Limb (tissue), 2 donors: Measurements from ENCODE around the gene NOMO2.
A peak's percentile ranks its signal among the peaks of the same experiment; 100 is the strongest.
"Not testable (repeated sequence)": the region's sequence is repeated elsewhere in the genome, so short reads cannot be mapped to it uniquely, and the experiment has no call there.

Experiments used
- DNase-seq, 2 donors: peaks; one replicate each; pipeline ENCODE4 v3.0.0-alpha.2; 2016; ENCODE audit errors: extremely low spot score in 2 of 2

The NOMO2 gene, protein sequence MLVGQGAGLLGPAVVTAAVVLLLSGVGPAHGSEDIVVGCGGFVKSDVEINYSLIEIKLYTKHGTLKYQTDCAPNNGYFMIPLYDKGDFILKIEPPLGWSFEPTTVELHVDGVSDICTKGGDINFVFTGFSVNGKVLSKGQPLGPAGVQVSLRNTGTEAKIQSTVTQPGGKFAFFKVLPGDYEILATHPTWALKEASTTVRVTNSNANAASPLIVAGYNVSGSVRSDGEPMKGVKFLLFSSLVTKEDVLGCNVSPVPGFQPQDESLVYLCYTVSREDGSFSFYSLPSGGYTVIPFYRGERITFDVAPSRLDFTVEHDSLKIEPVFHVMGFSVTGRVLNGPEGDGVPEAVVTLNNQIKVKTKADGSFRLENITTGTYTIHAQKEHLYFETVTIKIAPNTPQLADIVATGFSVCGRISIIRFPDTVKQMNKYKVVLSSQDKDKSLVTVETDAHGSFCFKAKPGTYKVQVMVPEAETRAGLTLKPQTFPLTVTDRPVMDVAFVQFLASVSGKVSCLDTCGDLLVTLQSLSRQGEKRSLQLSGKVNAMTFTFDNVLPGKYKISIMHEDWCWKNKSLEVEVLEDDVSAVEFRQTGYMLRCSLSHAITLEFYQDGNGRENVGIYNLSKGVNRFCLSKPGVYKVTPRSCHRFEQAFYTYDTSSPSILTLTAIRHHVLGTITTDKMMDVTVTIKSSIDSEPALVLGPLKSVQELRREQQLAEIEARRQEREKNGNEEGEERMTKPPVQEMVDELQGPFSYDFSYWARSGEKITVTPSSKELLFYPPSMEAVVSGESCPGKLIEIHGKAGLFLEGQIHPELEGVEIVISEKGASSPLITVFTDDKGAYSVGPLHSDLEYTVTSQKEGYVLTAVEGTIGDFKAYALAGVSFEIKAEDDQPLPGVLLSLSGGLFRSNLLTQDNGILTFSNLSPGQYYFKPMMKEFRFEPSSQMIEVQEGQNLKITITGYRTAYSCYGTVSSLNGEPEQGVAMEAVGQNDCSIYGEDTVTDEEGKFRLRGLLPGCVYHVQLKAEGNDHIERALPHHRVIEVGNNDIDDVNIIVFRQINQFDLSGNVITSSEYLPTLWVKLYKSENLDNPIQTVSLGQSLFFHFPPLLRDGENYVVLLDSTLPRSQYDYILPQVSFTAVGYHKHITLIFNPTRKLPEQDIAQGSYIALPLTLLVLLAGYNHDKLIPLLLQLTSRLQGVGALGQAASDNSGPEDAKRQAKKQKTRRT

DNA sequence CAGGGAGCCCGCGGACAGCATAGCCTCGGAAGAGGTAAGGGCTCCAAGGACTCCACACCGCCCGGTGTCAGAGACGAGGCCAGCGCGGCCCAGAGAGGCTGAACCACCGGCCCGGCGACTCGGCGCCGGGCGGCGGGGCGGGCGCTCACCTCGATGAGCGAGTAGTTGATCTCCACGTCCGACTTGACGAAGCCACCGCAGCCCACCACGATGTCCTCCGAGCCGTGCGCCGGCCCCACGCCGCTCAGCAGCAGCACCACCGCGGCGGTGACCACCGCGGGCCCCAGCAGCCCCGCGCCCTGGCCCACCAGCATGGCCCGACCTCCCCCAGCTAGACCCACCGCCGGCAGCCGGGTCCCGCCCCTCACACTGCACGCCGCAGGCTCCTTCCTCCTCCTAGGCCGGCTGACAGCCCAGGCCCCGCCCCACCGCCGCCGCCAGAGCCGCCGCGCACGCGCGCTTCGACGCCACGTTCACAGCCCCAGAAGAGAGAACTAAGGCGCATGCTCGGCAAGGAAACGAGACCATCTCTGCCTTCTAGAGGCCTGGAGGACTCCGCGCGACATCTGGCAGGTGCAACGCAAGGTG lies at the start of gene NOMO2:
TSS of gene NOMO2 (minus strand) at position 371 of the 588 bp plus-strand sequence. CDS start at position 314, 57 bp downstream.
- DNase-seq: peak in 1 of 2 donors; percentile 45

DNA sequence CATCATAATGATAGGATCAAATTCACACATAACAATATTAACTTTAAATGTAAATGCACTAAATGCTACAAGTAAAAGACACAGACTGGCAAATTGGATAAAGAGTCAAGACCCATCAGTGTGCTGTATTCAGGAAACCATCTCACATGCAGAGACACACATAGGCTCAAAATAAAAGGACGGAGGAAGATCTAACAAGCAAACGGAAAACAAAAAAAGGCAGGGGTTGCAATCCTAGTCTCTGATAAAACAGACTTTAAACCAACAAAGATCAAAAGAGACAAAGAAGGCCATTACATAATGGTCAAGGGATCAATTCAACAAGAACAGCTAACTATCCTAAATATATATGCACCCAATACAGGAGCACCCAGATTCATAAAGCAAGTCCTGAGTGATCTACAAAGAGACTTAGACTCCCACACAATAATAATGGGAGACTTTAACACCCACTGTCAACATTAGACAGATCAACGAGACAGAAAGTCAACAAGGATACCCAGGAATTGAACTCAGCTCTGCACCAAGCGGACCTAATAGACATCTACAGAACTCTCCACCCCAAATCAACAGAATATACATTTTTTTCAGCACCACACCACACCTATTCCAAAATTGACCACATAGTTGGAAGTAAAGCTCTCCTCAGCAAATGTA lies 48.4 kb upstream of the NOMO2 start:
- not testable (repeated sequence) for DNase-seq

DNA sequence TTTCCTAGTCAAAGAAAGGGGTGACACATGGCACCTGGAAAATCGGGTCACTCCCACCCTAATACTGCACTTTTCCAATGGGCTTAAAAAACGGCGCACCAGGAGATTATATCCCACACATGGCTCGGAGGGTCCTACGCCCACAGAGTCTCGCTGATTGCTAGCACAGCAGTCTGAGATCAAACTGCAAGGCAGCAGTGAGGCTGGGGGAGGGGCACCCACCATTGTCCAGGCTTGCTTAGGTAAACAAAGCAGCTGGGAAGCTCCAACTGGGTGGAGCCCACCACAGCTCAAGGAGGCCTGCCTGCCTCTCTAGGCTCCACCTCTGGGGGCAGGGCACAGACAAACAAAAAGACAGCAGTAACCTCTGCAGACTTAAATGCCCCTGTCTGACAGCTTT lies 46.4 kb upstream of the NOMO2 start:
- DNase-seq: not testable (repeated sequence)

DNA sequence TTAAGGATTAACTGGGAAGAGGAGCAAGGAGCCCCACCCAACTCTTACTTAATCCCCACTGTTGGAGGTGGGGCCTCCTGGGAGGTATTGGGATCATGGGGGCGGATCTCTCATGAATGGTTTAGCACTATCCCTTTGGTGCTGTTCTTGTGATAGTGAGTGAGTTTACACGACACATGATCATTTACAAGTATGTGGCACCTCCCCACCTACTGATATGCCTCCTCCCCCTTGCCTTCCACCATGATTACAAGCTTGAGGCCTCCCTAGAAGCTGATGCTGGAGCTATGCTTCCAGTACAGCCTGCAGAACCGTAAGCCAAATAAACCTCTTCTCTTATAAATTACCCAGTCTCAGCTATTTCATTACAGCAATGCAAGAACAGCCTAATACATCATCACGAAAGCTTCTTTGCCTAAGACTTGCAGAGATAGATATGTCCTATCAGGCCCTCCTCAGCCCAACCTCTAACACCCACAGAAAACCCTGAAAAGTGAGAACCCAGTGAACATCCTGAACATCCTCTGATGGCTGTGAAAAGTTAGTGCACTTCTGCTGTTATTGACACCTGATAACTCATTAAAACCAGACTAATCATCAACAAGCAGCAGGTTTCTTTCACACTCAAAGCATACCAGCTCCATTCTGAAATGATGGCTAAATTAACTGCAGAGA lies 41.8 kb upstream of the NOMO2 start:
- not testable (repeated sequence) for DNase-seq

DNA sequence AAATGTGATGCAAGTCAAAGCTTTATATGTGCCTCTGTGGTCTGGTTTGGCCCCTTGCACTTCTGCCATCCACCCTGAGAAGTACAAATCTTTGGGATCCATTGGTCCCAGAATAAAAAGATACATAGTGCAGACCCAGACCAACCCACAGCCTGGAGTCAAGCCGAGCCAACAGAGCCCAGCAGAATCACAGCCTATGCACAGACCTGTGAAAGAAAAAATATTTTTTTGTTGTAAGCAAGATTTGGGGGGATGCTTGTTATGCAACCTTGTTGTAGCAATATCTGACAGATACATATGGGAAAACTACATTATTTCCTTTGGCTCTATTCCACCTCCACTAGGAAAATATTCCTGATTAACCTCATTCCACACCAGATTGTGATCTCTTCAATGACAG lies 36.7 kb upstream of the NOMO2 start:
- not testable (repeated sequence) for DNase-seq

DNA sequence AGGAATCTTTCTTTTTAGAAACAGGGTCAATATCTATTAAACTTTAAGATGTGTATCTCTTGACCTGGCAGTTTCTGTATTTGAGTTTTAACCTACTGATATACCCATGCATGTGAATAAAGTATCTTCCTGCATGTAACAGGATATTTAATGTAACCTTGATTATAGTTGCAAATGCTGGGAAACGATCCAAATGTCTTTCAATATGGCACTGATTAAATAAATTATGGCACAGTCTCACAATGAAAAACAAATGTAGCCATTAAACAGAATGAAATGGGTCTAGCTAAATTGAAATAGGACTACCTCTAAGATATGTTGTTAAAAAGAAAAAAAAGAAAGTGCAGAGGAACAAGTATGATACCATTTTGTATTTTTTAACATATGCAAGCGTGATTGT lies 35.8 kb upstream of the NOMO2 start:
- not testable (repeated sequence) for DNase-seq

DNA sequence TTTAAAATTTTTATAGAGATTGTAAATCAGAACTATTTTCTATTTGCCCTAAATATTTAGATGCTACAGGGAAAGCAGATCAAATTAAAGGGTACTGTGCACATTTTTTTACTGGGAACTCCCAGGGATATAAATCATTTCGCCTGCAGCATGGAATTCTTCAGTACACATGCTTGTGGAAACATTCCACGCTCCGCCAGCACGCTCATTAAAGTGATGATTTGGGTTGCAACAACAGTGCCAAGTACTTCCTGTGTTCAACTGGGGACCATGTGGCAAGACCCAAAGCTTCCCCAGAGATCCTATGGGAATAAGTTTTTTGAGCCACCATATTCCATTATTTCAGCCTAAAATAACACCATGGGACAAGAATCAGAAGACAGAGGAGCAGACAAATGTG lies 35.4 kb upstream of the NOMO2 start:
- DNase-seq: peak; percentile 2 to 26

DNA sequence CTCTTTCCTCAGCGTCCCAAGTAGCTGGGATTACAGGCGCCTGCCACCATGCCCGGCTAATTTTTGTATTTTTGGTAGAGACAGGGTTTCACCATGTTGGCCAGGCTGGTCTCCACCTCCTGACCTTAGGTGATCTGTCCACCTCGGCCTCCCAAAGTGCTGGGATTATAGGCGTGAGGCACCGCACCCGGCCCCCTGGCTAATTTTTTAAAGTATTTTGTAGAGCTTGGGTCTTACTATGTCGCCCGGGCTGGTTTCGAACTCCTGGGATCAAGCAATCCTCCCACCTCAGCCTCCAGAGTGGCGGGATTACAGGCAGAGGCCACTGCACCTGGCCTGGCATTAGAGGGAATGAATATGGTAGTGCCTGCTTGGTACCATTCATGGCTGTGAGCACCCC lies 33.9 kb upstream of the NOMO2 start:
- not testable (repeated sequence) for DNase-seq

DNA sequence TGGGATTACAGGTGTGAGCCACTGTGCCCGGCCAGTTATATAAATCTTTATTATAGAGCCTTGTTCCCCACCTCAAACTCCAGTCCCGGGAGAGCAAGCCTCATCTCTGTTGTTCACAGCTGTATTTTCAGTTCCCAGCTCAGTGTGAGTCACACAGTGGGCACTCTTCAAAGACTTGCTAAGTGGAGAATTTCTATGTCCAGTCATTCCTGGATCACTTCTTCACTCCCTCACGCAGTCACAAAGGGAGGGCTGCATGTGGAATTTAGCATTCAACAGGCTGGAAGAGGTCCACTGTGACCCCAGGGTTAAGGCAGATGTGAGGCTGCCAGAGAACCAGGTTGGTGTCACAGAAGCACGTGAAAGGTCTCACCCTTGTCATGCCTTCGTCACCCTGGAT lies 33.0 kb upstream of the NOMO2 start:
- DNase-seq: not testable (repeated sequence)

DNA sequence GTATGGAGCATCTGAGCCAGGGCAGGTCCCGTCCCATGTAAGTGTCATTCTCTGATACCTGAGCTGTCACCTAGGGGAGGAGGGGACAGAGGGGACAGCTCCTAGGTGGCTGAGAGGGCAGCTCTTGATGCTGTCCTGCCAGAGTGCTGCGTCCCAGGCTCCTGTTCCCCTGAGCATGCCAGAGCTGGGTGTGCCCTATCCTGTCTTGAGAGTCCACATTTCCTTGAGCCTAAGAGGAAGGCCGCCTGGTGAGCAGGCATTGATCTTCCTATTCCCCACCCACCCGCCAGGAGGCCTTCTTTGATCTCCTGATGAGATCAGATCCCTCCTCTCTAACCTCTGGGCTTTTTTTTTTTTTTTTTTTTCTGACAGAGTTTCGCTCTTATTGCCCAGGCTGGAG lies 32.0 kb upstream of the NOMO2 start:
- not testable (repeated sequence) for DNase-seq

DNA sequence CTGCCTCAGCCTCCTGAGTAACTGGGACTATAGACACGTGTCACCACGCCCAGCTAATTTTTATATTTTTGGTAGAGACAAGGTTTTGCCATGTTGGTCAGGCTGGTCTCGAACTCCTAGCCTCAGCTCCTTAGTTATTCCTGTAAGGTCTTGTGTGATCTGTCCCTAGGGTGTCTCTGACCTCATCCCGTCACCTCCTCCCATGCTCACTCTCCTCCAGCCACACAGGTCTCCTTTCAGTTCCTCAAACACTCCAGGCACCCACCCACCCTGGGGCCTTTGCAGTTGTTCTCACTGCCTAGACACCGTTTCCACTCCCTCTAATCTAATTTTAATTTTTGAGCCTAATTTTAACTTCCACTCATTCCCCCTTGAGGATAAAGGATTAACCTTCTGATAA lies 31.1 kb upstream of the NOMO2 start:
- DNase-seq: not testable (repeated sequence)

DNA sequence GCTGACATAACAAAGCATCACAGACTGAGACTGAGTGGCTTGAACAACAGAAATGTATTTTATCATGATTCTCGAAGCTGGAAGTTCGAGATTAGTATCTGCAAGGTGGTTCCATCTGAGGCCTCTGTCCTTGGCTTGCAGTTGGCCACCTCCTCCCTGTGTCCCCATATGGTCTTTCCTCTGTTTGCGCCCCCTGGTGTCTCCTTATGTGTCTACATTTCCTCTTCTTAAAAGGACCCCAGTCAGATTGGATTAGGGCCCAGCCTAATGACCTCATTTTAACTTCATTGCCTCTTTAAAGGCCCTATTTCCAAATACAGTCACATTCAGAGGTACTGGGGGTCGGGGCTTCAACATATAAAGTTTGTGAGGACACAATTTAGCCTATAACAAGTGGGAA lies 30.0 kb upstream of the NOMO2 start:
- not testable (repeated sequence) for DNase-seq

DNA sequence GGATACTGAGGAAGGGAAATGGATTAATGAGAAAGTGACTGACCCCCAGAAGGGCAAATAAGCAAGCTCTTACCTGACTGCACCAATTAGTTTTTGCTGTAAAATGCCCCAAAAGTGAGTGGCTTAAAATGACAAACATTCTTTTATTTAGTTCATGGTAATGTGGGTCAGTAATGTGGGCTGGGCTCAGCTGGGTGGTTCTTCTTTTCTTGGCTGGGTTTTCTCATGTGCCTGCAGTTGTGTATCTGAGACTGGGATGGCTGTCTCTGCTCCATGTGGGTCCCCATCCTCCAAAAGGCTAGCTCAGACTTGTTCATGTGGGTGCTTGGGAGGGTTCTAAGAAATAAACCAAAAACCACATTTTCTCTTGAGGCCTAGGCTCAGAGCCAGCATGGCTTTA lies 29.5 kb upstream of the NOMO2 start:
- DNase-seq: not testable (repeated sequence)

DNA sequence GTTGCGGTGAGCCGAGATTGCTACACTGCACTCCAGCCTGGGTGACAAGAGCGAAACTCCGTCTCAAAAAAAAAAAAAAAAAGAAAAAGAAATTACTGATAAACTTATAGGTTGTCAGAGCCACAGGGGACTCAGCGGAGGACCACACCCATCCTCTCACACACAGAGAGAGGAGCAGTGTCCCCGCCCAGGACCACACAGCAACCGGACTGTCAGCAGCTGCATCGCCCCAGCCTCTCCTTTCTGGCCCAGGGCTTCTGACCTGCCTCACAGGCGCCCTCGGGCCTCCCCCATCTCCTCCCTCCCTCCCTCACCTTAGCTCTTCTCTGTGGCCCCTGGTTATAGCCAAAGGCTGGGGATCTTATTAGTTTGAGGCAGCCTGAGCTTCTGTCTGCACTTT lies 27.9 kb upstream of the NOMO2 start:
- not testable (repeated sequence) for DNase-seq

DNA sequence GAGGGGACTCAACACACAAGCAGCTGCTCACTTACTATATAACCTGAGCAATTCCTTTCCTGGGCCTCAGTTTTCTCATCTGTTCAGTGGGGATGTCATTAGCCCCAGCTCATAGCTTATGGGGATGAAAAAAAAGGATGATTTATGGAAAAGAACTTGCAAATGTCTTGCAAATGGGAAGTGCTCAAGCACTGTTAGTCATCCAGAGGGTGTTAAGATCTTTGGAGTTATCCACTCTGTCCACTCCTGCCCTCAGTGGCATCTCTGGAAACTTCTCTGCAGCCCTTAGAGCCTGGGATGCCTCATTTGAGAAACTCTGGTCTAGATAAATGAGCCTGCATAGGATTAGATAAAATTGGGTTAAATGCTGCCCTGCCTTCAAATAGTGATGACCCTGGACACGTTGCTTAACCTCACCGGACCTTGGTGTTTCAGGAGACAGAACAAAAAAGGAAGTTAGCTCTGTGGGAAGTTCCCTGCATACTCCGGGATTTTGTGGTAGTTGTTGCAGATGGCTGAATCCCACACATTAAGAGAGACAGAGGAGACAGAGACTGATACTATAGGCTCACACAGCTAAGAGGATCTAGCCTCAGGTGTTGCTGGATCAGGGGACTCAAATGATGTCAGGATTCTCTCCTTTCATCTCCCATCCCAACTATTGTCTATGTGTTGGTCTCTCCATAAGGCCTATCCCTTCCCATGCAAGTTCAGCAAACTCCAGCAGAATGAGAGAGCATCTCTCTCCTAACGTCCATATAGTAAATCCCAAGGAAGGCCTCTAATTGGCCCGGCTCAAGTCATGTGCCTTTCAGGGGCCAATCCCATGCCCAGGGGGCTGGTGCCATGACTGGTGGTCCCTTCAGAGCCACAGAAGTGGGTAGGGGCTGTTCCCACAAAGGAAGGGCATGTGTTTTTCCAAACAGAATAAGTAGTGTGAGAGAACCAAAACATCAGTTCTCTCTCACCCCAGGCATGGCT lies 25.0 kb upstream of the NOMO2 start:
- not testable (repeated sequence) for DNase-seq

DNA sequence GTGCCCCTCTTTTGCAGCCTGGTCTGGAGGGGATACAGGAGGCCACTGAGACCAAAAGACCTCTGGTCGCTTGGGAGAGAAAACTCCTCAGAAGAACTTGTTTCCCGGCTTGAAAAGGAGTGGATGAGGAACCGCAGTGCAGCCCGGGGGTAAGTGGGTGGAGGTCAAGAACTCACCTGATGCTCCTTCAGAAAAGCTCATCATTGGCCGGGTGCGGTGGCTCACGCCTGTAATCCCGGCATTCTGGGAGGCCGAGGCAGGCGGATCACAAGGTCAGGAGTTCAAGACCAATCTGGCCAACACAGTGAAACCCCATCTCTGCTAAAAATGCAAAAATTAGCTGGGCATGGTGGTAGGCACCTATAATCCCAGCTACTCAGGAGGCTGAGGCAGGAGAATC lies 23.9 kb upstream of the NOMO2 start:
- not testable (repeated sequence) for DNase-seq

DNA sequence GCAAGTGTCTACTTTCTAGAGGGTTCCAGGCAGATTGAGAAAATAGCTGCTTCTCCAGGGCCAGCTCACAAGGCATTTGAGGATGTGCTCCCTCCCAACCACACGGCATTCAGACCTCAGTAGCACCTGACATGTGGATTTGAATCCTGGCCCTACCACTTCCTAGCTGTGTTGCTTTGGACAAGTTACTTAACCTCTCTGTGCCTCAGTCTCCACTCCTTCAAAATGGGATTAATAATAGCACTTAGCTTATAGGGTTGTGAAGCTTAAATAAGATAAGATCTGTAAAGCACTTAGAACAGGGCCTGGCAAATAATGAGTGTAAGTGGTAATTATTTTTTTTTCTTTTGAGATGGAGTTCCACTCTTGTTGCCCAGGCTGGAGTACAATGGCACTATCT lies 21.0 kb upstream of the NOMO2 start:
- DNase-seq: no peak

DNA sequence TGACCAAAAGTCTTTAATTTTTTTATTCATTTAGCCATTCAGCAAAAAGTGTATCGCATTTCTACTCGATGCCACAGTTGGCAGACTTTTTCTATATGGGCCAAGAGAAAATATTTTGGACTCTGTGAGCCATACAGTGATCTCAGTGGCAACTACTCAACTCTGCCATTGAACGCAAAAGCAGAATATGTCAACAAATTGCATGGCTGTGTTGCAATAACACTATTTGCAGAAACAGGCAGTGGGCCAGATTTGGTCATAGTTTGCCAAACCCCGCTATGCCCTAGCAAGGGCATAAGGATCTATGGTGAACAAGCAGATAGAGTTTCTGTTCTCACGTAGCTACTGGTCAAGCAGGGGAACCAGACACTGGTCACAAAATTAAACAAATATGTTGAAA lies 18.5 kb upstream of the NOMO2 start:
- DNase-seq: not testable (repeated sequence)

DNA sequence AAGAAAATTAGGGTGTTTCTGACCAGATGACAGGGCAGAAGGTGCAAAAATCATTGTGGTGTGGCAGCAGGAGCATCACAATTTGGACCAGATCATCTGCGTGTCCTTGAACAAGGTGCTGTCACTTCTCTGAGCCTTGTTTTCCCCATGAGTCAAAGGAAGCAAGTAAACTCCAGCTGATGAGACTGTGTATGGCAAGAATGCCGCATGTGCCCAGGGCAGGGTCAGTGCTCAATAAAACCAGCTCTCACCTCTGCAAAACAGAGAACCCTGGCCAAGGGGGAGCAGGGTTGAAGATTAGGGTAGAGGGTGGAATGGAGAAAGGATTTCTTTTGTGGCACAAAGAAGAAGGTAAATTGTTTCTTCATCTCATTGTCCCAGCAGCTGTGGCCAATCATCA lies 17.4 kb upstream of the NOMO2 start:
- DNase-seq: not testable (repeated sequence)
